ENCODE measurements around the gene MYO10.
A peak's percentile ranks its signal among the peaks of the same experiment; 100 is the strongest.

Gene MYO10

GRCh38 chr5:16943846-16944678 lies 8.0 kb upstream of the MYO10 start:
- no peak for DNase-seq

- peak; percentile 79 for DNase-seq
These were observed 1.5 kb upstream of the MYO10 start for GRCh38 chr5:16937503-16938161.

- DNase-seq, result no peak
These were observed 926 bp upstream of the MYO10 start for GRCh38 chr5:16936989-16937438.

GRCh38 chr5:16935231-16936149 lies 598 bp downstream of the MYO10 start:
- peak; percentile 49 for DNase-seq

- DNase-seq, result no peak
These were observed 1.4 kb downstream of the MYO10 start for GRCh38 chr5:16934677-16935153.

GRCh38 chr5:16934123-16934522 lies 2.0 kb downstream of the MYO10 start:
- DNase-seq, result peak; percentile 74

GRCh38 chr5:16933337-16933736 lies 2.8 kb downstream of the MYO10 start:
- no peak for DNase-seq

GRCh38 chr5:16932401-16932800 lies 3.7 kb downstream of the MYO10 start:
- peak; percentile 29 for DNase-seq

GRCh38 chr5:16931334-16932110 lies 4.6 kb downstream of the MYO10 start:
- DNase-seq, result no peak

GRCh38 chr5:16930496-16930895 lies 5.6 kb downstream of the MYO10 start:
- DNase-seq, result no peak

GRCh38 chr5:16929831-16930230 lies 6.3 kb downstream of the MYO10 start:
- DNase-seq, result no peak

GRCh38 chr5:16929347-16929746 lies 6.7 kb downstream of the MYO10 start:
- DNase-seq, result no peak

- no peak for DNase-seq
These were observed 8.5 kb downstream of the MYO10 start for GRCh38 chr5:16927613-16928012.

GRCh38 chr5:16926417-16926816 lies 9.7 kb downstream of the MYO10 start:
- no peak for DNase-seq

- no peak for DNase-seq
These were observed 11.9 kb downstream of the MYO10 start for GRCh38 chr5:16924206-16924605.

GRCh38 chr5:16922430-16922829 lies 13.7 kb downstream of the MYO10 start:
- no peak for DNase-seq

- no peak for DNase-seq
These were observed 14.9 kb downstream of the MYO10 start for GRCh38 chr5:16921211-16921610.

- DNase-seq, result no peak
These were observed 15.8 kb downstream of the MYO10 start for GRCh38 chr5:16920109-16920816.

GRCh38 chr5:16918891-16919671 lies 17.0 kb downstream of the MYO10 start:
- DNase-seq, result no peak

GRCh38 chr5:16918156-16918555 lies 17.9 kb downstream of the MYO10 start:
- DNase-seq, result no peak
